ENCODE data around the gene EMP3. TPM values are rescaled to one million over a fixed set of nuclear protein-coding genes. Genes with fewer than 3 reads are reported as not detected.

The EMP3 gene
- total and polyA plus RNA-seq, 9 of the 15 experiments (the other 6 are each of a cell fraction or from before 2014, with no cell fraction given): 123 to 386 (median 296) TPM

DNA sequence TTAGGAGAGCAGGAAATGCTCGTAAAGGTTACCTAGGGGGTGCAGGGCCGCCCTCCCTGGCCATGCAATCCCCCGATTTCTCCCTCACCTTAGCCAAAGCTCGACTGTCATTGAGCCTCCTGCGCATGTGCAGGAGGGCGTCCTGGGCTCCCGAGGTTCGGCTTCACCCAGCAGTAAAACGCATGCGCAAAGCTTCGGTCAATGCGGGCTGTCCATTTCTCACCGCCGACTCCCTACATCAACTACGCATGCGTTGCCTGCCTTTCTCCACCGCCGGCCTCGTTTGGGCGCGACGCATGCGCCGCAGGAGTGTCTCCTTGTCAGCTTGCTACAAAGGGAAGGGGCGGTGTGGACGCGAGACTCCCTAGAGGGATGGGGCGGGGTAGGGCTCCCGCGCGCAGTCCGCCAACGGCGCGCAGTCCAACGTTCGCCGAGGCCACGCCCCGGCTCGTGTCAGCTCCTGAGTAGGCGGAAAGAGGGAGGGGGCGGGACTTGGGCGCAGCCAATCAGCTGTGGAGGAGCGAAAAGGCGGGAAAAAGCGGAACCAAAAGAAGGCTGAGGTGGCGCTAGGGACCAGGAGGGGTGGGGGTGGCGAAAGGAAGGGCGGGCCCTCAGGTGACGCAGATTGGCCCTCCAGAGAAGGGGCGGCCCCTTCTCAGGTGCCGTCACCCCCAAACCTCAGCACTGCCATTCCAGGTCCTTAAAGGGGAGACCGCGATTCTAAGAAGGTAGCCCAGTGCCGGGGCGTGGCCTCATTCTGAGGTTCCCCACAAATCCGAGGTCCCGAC is 38.7 kb downstream of the EMP3 start, which contains the start of the genes SYNGR4 and TMEM143 (continued):
- TF ChIP-seq ZNF12 (CRISPR knock-in tag; IDR thresholded peaks at IDR 0.05) (no peak), CBFA2T2 (conservative IDR thresholded peaks at IDR 0.05) (no peak), ZFP36 (IDR thresholded peaks at IDR 0.05; ENCODE audit: low read depth, low read length, partially characterized antibody) (no peak), SIX5 (IDR thresholded peaks at IDR 0.05; ENCODE audit: borderline replicate concordance in 1 of 2, insufficient read depth in 1 of 2, low read depth in 1 of 2, low read length in 2 of 2) (no peak; a peak in 1 of 4 replicates), ATF2 (CRISPR knock-in tag; IDR thresholded peaks at IDR 0.05) (no peak), ZNF253 (CRISPR knock-in tag; conservative IDR thresholded peaks at IDR 0.05) (no peak), PREB (CRISPR knock-in tag; IDR thresholded peaks at IDR 0.05) (no peak), ZNF3 (CRISPR knock-in tag; IDR thresholded peaks at IDR 0.05) (no peak), TARDBP (IDR thresholded peaks at IDR 0.05) (no peak), ZNF764 (CRISPR knock-in tag; IDR thresholded peaks at IDR 0.05; ENCODE audit: low read depth) (no peak)
- TF ChIP-seq, protein P1, sequence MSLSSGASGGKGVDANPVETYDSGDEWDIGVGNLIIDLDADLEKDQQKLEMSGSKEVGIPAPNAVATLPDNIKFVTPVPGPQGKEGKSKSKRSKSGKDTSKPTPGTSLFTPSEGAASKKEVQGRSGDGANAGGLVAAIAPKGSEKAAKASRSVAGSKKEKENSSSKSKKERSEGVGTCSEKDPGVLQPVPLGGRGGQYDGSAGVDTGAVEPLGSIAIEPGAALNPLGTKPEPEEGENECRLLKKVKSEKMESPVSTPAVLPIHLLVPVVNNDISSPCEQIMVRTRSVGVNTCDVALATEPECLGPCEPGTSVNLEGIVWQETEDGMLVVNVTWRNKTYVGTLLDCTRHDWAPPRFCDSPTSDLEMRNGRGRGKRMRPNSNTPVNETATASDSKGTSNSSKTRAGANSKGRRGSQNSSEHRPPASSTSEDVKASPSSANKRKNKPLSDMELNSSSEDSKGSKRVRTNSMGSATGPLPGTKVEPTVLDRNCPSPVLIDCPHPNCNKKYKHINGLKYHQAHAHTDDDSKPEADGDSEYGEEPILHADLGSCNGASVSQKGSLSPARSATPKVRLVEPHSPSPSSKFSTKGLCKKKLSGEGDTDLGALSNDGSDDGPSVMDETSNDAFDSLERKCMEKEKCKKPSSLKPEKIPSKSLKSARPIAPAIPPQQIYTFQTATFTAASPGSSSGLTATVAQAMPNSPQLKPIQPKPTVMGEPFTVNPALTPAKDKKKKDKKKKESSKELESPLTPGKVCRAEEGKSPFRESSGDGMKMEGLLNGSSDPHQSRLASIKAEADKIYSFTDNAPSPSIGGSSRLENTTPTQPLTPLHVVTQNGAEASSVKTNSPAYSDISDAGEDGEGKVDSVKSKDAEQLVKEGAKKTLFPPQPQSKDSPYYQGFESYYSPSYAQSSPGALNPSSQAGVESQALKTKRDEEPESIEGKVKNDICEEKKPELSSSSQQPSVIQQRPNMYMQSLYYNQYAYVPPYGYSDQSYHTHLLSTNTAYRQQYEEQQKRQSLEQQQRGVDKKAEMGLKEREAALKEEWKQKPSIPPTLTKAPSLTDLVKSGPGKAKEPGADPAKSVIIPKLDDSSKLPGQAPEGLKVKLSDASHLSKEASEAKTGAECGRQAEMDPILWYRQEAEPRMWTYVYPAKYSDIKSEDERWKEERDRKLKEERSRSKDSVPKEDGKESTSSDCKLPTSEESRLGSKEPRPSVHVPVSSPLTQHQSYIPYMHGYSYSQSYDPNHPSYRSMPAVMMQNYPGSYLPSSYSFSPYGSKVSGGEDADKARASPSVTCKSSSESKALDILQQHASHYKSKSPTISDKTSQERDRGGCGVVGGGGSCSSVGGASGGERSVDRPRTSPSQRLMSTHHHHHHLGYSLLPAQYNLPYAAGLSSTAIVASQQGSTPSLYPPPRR (CRISPR knock-in tag; IDR thresholded peaks at IDR 0.05; ENCODE audit: borderline replicate concordance): no peak
- TF ChIP-seq, protein P2, sequence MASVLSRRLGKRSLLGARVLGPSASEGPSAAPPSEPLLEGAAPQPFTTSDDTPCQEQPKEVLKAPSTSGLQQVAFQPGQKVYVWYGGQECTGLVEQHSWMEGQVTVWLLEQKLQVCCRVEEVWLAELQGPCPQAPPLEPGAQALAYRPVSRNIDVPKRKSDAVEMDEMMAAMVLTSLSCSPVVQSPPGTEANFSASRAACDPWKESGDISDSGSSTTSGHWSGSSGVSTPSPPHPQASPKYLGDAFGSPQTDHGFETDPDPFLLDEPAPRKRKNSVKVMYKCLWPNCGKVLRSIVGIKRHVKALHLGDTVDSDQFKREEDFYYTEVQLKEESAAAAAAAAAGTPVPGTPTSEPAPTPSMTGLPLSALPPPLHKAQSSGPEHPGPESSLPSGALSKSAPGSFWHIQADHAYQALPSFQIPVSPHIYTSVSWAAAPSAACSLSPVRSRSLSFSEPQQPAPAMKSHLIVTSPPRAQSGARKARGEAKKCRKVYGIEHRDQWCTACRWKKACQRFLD (CRISPR knock-in tag; IDR thresholded peaks at IDR 0.05): no peak
- TF ChIP-seq, protein P3, sequence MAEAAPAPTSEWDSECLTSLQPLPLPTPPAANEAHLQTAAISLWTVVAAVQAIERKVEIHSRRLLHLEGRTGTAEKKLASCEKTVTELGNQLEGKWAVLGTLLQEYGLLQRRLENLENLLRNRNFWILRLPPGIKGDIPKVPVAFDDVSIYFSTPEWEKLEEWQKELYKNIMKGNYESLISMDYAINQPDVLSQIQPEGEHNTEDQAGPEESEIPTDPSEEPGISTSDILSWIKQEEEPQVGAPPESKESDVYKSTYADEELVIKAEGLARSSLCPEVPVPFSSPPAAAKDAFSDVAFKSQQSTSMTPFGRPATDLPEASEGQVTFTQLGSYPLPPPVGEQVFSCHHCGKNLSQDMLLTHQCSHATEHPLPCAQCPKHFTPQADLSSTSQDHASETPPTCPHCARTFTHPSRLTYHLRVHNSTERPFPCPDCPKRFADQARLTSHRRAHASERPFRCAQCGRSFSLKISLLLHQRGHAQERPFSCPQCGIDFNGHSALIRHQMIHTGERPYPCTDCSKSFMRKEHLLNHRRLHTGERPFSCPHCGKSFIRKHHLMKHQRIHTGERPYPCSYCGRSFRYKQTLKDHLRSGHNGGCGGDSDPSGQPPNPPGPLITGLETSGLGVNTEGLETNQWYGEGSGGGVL (CRISPR knock-in tag; IDR thresholded peaks at IDR 0.05): no peak
- TF ChIP-seq, protein P4, sequence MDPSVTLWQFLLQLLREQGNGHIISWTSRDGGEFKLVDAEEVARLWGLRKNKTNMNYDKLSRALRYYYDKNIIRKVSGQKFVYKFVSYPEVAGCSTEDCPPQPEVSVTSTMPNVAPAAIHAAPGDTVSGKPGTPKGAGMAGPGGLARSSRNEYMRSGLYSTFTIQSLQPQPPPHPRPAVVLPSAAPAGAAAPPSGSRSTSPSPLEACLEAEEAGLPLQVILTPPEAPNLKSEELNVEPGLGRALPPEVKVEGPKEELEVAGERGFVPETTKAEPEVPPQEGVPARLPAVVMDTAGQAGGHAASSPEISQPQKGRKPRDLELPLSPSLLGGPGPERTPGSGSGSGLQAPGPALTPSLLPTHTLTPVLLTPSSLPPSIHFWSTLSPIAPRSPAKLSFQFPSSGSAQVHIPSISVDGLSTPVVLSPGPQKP (CRISPR knock-in tag; IDR thresholded peaks at IDR 0.05): no peak

Measured in K562 (cell line).